Endodermal cell (in vitro differentiated cells): ENCODE data around the gene DNAJC5. TPM values are rescaled to one million over a fixed set of nuclear protein-coding genes. Genes with fewer than 3 reads are reported as not detected.
A peak's percentile ranks its signal among the peaks of the same experiment; 100 is the strongest.

Experiments
- DNase-seq: peaks from one replicate; pipeline ENCODE4 v3.0.0-alpha.2; 2017
- H3K27ac ChIP-seq: 2 replicates; pipeline ENCODE4 v1.5.1; 2013; ENCODE audit warnings: mild to moderate bottlenecking, low read depth, low read length, moderate library complexity
- H3K27me3 ChIP-seq: 2 replicates; pipeline ENCODE4 v1.6.1; 2013; ENCODE audit warnings: mild to moderate bottlenecking, low read length, moderate library complexity; ENCODE audit not compliant: insufficient read depth, control insufficient read depth, poor library complexity, severe bottlenecking
- H3K36me3 ChIP-seq: 2 replicates; pipeline ENCODE4 v1.7.0; 2013; ENCODE audit warnings: mild to moderate bottlenecking, low read length, moderate library complexity; ENCODE audit not compliant: control insufficient read depth, insufficient read depth
- H3K4me1 ChIP-seq: one replicate; pipeline ENCODE4 v1.7.0; 2013; ENCODE audit warnings: low read length; ENCODE audit not compliant: control insufficient read depth, insufficient read depth
- H3K4me3 ChIP-seq: 2 replicates; pipeline ENCODE4 v1.5.1; 2013; ENCODE audit warnings: mild to moderate bottlenecking, low read length, moderate library complexity
- H3K9ac ChIP-seq: 2 replicates; pipeline ENCODE4 v1.6.1; 2013; ENCODE audit warnings: mild to moderate bottlenecking, low read length, moderate library complexity; ENCODE audit not compliant: poor library complexity, severe bottlenecking; ENCODE audit errors: extremely low read depth
- H3K9me3 ChIP-seq: 2 replicates; pipeline ENCODE4 v1.6.1; 2013; ENCODE audit warnings: mild to moderate bottlenecking, low read length, moderate library complexity; ENCODE audit not compliant: control insufficient read depth
- H3K27ac Mint-ChIP-seq: 2 replicates; pipeline ENCODE4 v1.8.0; 2020; ENCODE audit warnings: mixed read lengths
- H3K27me3 Mint-ChIP-seq: 2 replicates; pipeline ENCODE4 v1.8.0; 2021; ENCODE audit warnings: mild to moderate bottlenecking, mixed read lengths; ENCODE audit not compliant: insufficient read depth
- H3K36me3 Mint-ChIP-seq: 2 replicates; pipeline ENCODE4 v1.8.0; 2020; ENCODE audit warnings: low read depth, mixed read lengths
- H3K4me1 Mint-ChIP-seq: 2 replicates; pipeline ENCODE4 v1.8.0; 2020; ENCODE audit warnings: mixed read lengths
- H3K4me3 Mint-ChIP-seq: 2 replicates; pipeline ENCODE4 v1.8.0; 2020; ENCODE audit warnings: mild to moderate bottlenecking, moderate library complexity, mixed read lengths
- H3K9me3 Mint-ChIP-seq: 2 replicates; pipeline ENCODE4 v1.8.0; 2020; ENCODE audit warnings: mild to moderate bottlenecking, mixed read lengths
- WGBS, 2 experiments: methylation state at CpG; one replicate each; pipeline versions ENCODE4 v1.1.5 to v1.1.7; 2013; ENCODE audit warnings: missing lambda C conversion rate in 2 of 2, mixed read lengths in 1 of 2; ENCODE audit not compliant: insufficient coverage in 1 of 2, insufficient read length in 1 of 2; 5-methylcytosine and 5-hydroxymethylcytosine counted together
- total RNA-seq, 2 donors: library from RNA; stranded (reverse); fragmentation: NEBNext Ultra II Directional in 1 of 2; extraction: Animal tissue kit (Norgen Biotek cat#: 25700) in 1 of 2; gene quantifications; 2 replicates in 1 of 2; 3 replicates in 1 of 2; pipeline ENCODE4 v1.2.1, GENCODE V29; 2021
- TF ChIP-seq, protein P1 (sequence below): fragments of 200-600 bp; sonication (generic); conservative IDR thresholded peaks from 2 replicates; pipeline ENCODE4 v1.5.0; 2021; ENCODE audit warnings: antibody characterized with exemption, mild to moderate bottlenecking

The DNAJC5 gene
- total RNA-seq, 2 donors from 2014 or later = 25.8 to 26.8 TPM

GRCh38 chr20:63979557-63980316 is 84.8 kb downstream of the DNAJC5 start, which contains the start of gene SAMD10:
Gene SAMD10 (minus strand): TSS chr20:63979642. CDS start chr20:63979467, 175 bp downstream.
- Histone ChIP-seq H3K4me1 (peaks cover 9% of the 10 kb centered on the region), H3K4me3 (peak within 1 kb of the TSS; percentile 85), H3K36me3 (peaks cover 20% of the 10 kb centered on the region), H3K27ac (no peak within 1 kb of the TSS), H3K27me3 (no peaks in the 10 kb centered on the region), H3K9ac (peak within 1 kb of the TSS; percentile 6), H3K9me3 (no peaks in the 10 kb centered on the region)
- DNase-seq = peak; percentile 78
- 6 to 8% methylated on average over 28 to 52 of the region's 52 CpGs for WGBS, 2 experiments
- Mint-ChIP-seq H3K27me3 (peaks cover 10% of the 10 kb centered on the region), H3K4me3 (peak within 1 kb of the TSS; percentile 88), H3K27ac (peak within 1 kb of the TSS; percentile 72), H3K4me1 (peaks cover 19% of the 10 kb centered on the region), H3K36me3 (peaks cover 21% of the 10 kb centered on the region), H3K9me3 (no peaks in the 10 kb centered on the region)
- TF ChIP-seq, protein P1, sequence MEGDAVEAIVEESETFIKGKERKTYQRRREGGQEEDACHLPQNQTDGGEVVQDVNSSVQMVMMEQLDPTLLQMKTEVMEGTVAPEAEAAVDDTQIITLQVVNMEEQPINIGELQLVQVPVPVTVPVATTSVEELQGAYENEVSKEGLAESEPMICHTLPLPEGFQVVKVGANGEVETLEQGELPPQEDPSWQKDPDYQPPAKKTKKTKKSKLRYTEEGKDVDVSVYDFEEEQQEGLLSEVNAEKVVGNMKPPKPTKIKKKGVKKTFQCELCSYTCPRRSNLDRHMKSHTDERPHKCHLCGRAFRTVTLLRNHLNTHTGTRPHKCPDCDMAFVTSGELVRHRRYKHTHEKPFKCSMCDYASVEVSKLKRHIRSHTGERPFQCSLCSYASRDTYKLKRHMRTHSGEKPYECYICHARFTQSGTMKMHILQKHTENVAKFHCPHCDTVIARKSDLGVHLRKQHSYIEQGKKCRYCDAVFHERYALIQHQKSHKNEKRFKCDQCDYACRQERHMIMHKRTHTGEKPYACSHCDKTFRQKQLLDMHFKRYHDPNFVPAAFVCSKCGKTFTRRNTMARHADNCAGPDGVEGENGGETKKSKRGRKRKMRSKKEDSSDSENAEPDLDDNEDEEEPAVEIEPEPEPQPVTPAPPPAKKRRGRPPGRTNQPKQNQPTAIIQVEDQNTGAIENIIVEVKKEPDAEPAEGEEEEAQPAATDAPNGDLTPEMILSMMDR = peak; percentile 67

GRCh38 chr20:63980317-63980805 is 85.4 kb downstream of the DNAJC5 start:
- no peak overlapping the region for H3K9ac ChIP-seq
- peak overlapping the region; percentile 72 for H3K27ac Mint-ChIP-seq
- TF ChIP-seq, protein P1 = no peak

GRCh38 chr20:63980806-63981728 is 86.1 kb downstream of the DNAJC5 start, which contains the start of gene PRPF6:
Gene PRPF6 (plus strand): TSS chr20:63981132. CDS start chr20:63981246, 114 bp downstream.
- TF ChIP-seq, protein P1 = peak; percentile 93
- H3K27me3 Mint-ChIP-seq = peaks cover 8% of the 10 kb centered on the region
- H3K27ac Mint-ChIP-seq = peak within 1 kb of the TSS; percentile 98
- 0% methylated on average over 24 to 75 of the region's 75 CpGs for WGBS, 2 experiments
- Histone ChIP-seq H3K36me3 (peaks cover 33% of the 10 kb centered on the region), H3K27ac (peak within 1 kb of the TSS; percentile 77), H3K27me3 (no peaks in the 10 kb centered on the region), H3K9me3 (no peaks in the 10 kb centered on the region), H3K4me1 (peaks cover 9% of the 10 kb centered on the region), H3K4me3 (peak within 1 kb of the TSS; percentile 85), H3K9ac (peak within 1 kb of the TSS; percentile 69)
- peaks cover 19% of the 10 kb centered on the region for H3K4me1 Mint-ChIP-seq
- peak; percentile 98 for DNase-seq
- H3K9me3 Mint-ChIP-seq = no peaks in the 10 kb centered on the region
- H3K36me3 Mint-ChIP-seq = peaks cover 30% of the 10 kb centered on the region
- H3K4me3 Mint-ChIP-seq = peak within 1 kb of the TSS; percentile 88

More at GRCh38 chr20:63980317-63980805, 85.4 kb downstream of the DNAJC5 start:
- Mint-ChIP-seq H3K4me1 (peaks cover 19% of the 10 kb centered on the region), H3K9me3 (no peaks in the 10 kb centered on the region), H3K4me3 (peak overlapping the region; percentile 88), H3K36me3 (peaks cover 23% of the 10 kb centered on the region), H3K27me3 (peaks cover 10% of the 10 kb centered on the region)
- H3K9me3 ChIP-seq = no peaks in the 10 kb centered on the region
- no peak for DNase-seq
- no peaks in the 10 kb centered on the region for H3K27me3 ChIP-seq
- peaks cover 9% of the 10 kb centered on the region for H3K4me1 ChIP-seq
- WGBS, 2 experiments = 90 to 97% methylated on average over 8 to 15 of the region's 15 CpGs
- H3K36me3 ChIP-seq = peaks cover 26% of the 10 kb centered on the region
- H3K27ac ChIP-seq = no peak overlapping the region
- peak overlapping the region; percentile 85 for H3K4me3 ChIP-seq
